ENCODE measurements around the gene PRKCZ. TPM values are rescaled to one million over a fixed set of nuclear protein-coding genes. Genes with fewer than 3 reads are reported as not detected.

Gene PRKCZ
- total and polyA plus RNA-seq, 2 of the 4 experiments (the other 2 are of a cell fraction) = 2.0 to 3.5 TPM

- DNase-seq (no peak), ATAC-seq (ENCODE audit: low read depth) (no peak)
- Histone ChIP-seq H2AK5ac (ENCODE audit: low read depth, low read length) (no peak overlapping the region), H4K20me1 (ENCODE audit: insufficient read depth, low read length) (no peaks in the 10 kb centered on the region), H3K9me3 (ENCODE audit: control insufficient read depth, insufficient read depth, low read length) (no peaks in the 10 kb centered on the region), H3K36me3 (ENCODE audit: control insufficient read depth, insufficient read depth, low read length) (no peaks in the 10 kb centered on the region), H4K91ac (ENCODE audit: insufficient read depth, low read depth, low read length) (no peak overlapping the region), H2AFZ (replicated peaks; ENCODE audit: low read length, poor library complexity) (no peak overlapping the region), H4K8ac (ENCODE audit: low read depth in 2 of 2, low read length in 2 of 2) (no peak overlapping the region), H2AK9ac (replicated peaks; ENCODE audit: low read depth, low read length, poor library complexity) (no peak overlapping the region), H3K4me1 (ENCODE audit: control insufficient read depth, insufficient read depth, low read length) (peaks cover 12% of the 10 kb centered on the region), H3K23ac (ENCODE audit: low read depth, low read length) (no peak overlapping the region), H3K18ac (ENCODE audit: low read depth, low read length) (no peak overlapping the region), H3K56ac (ENCODE audit: extremely low read depth, insufficient read depth, low read length) (no peak overlapping the region), H2BK20ac (ENCODE audit: low read depth, low read length) (no peak overlapping the region), H3K9me1 (ENCODE audit: insufficient read depth, low read length) (peaks cover 9% of the 10 kb centered on the region), H3K4ac (ENCODE audit: low read depth, low read length) (no peak overlapping the region), H4K5ac (ENCODE audit: low read depth, low read length) (no peak overlapping the region), H3K79me1 (ENCODE audit: low read depth in 1 of 2, low read length in 2 of 2) (no peaks in the 10 kb centered on the region), H2BK5ac (ENCODE audit: low read depth, low read length, poor library complexity, severe bottlenecking) (no peak overlapping the region), H3K27ac (ENCODE audit: insufficient read depth, low read length) (no peak overlapping the region), H3K4me2 (ENCODE audit: low read depth, low read length) (no peak overlapping the region), H3K4me3 (ENCODE audit: insufficient read depth, low read depth, low read length) (no peak overlapping the region), H2BK120ac (ENCODE audit: low read depth, low read length) (no peak overlapping the region), H3K9ac (ENCODE audit: low read depth, low read length) (no peak overlapping the region), H3K27me3 (ENCODE audit: control insufficient read depth, insufficient read depth, low read length) (no peaks in the 10 kb centered on the region; the same call in 1 of the 2 replicates), H2BK15ac (ENCODE audit: low read depth, low read length) (no peak overlapping the region), H3K14ac (replicated peaks; ENCODE audit: low read depth, low read length) (no peak overlapping the region)
- dilution Hi-C loops (cut with HindIII; ENCODE audit: low sequenced_read_pairs, unreplicated experiment) (no loop called here), intact Hi-C loops (cut with micrococcal nuclease) (no loop called here), in situ Hi-C loops (cut with MboI; ENCODE audit: low sequenced_read_pairs) (no loop called here)
- ChIA-PET POLR2A (ENCODE audit: unreplicated experiment) (no interaction called here), CTCF (no interaction called here)
- BruUV-seq (replicated peaks) = no TSS peak
- WGBS, 2 experiments (ENCODE audit: extremely low coverage in 2 of 2, insufficient read length in 1 of 2) = 92% methylated on average over 15 of the region's 29 CpGs; no CpG with 5 or more reads in 1 of the 2 experiments
- TF ChIP-seq CHD1 (IDR thresholded peaks at IDR 0.05; ENCODE audit: low read depth, low read length) (no peak), CTCF (conservative IDR thresholded peaks at IDR 0.05; ENCODE audit: low read depth, low read length) (no peak), USF2 (IDR thresholded peaks at IDR 0.05; ENCODE audit: low read depth, low read length) (no peak), RCOR1 (IDR thresholded peaks at IDR 0.05; ENCODE audit: insufficient replicate concordance, low read length) (no peak), SMC3 (IDR thresholded peaks at IDR 0.05; ENCODE audit: low read depth, low read length) (no peak), ELK1 (IDR thresholded peaks at IDR 0.05; ENCODE audit: borderline replicate concordance, low read depth, low read length) (no peak), CEBPB (IDR thresholded peaks at IDR 0.05; ENCODE audit: low read depth, low read length) (no peak), MAZ (IDR thresholded peaks at IDR 0.05; ENCODE audit: borderline replicate concordance, low read depth, low read length) (no peak), POLR2A (IDR thresholded peaks at IDR 0.05; ENCODE audit: low read depth, low read length) (no peak), MAFK (IDR thresholded peaks at IDR 0.05; ENCODE audit: low read depth, low read length) (no peak), FOS (IDR thresholded peaks at IDR 0.05; ENCODE audit: low read depth, low read length) (no peak), NFE2L2 (IDR thresholded peaks at IDR 0.05; ENCODE audit: low read depth, low read length) (no peak), RAD21 (IDR thresholded peaks at IDR 0.05; ENCODE audit: low read length) (no peak), MXI1 (IDR thresholded peaks at IDR 0.05; ENCODE audit: borderline replicate concordance, low read depth, low read length) (no peak), BHLHE40 (IDR thresholded peaks at IDR 0.05; ENCODE audit: low read depth, low read length) (no peak)
Observed at GRCh38 chr1:2137257-2138121, 87.3 kb downstream of the PRKCZ start.
